ENCODE data around the gene CARHSP1.

Gene CARHSP1

GRCh38 chr16:8831450-8831849 lies 37.4 kb downstream of the CARHSP1 start:
- Mint-ChIP-seq H3K27me3 (no peaks in the 10 kb centered on the region), H3K4me3 (no peak overlapping the region), H3K4me1 (peaks cover 22% of the 10 kb centered on the region), H3K27ac (no peak overlapping the region), H3K9me3 (no peaks in the 10 kb centered on the region), H3K36me3 (peaks cover 21% of the 10 kb centered on the region)
- DNase-seq, result no peak
- CTCF ChIA-PET, result no interaction called here

- Mint-ChIP-seq H3K27me3 (no peaks in the 10 kb centered on the region), H3K4me3 (no peak overlapping the region), H3K36me3 (peaks cover 28% of the 10 kb centered on the region), H3K9me3 (no peaks in the 10 kb centered on the region), H3K27ac (no peak overlapping the region), H3K4me1 (peaks cover 22% of the 10 kb centered on the region)
- no peak for DNase-seq
- CTCF ChIA-PET, result interaction anchor here (1.5 kb wide), 1 partner anchor 51 kb away, joined by 4 read pairs; no protein-coding TSS in a partner anchor
Measured at GRCh38 chr16:8828541-8829165, 40.2 kb downstream of the CARHSP1 start.

- DNase-seq, result no peak
- H3K27me3 Mint-ChIP-seq, result no peaks in the 10 kb centered on the region
- peaks cover 41% of the 10 kb centered on the region for H3K36me3 Mint-ChIP-seq
- no peak overlapping the region for H3K27ac Mint-ChIP-seq
- CTCF ChIA-PET, result interaction anchor here (0.7 kb wide), 1 partner anchor 259 kb away, joined by 3 read pairs; no protein-coding TSS in a partner anchor
- H3K9me3 Mint-ChIP-seq, result no peaks in the 10 kb centered on the region
- no peak overlapping the region for H3K4me3 Mint-ChIP-seq
- peaks cover 4% of the 10 kb centered on the region for H3K4me1 Mint-ChIP-seq
Measured at GRCh38 chr16:8826278-8826879, 42.4 kb downstream of the CARHSP1 start.

GRCh38 chr16:8822403-8822802 lies 46.4 kb downstream of the CARHSP1 start:
- Mint-ChIP-seq H3K36me3 (peaks cover 40% of the 10 kb centered on the region), H3K9me3 (no peaks in the 10 kb centered on the region), H3K4me3 (no peak overlapping the region), H3K27me3 (no peaks in the 10 kb centered on the region), H3K4me1 (peaks cover 8% of the 10 kb centered on the region), H3K27ac (no peak overlapping the region)
- DNase-seq, result no peak
- CTCF ChIA-PET, result interaction anchor here (1.7 kb wide), 1 partner anchor 58 kb away, joined by 4 read pairs; no protein-coding TSS in a partner anchor

- H3K27me3 Mint-ChIP-seq, result no peaks in the 10 kb centered on the region
- peaks cover 54% of the 10 kb centered on the region for H3K36me3 Mint-ChIP-seq
- no peak for DNase-seq
- H3K9me3 Mint-ChIP-seq, result no peaks in the 10 kb centered on the region
- no peak overlapping the region for H3K4me3 Mint-ChIP-seq
- no peak overlapping the region for H3K27ac Mint-ChIP-seq
- H3K4me1 Mint-ChIP-seq, result peaks cover 26% of the 10 kb centered on the region
- CTCF ChIA-PET, result interaction anchor here (1.7 to 1.8 kb wide), 2 partner anchors 22 to 60 kb away, joined by 4 to 5 read pairs; partner anchors contain the start of genes PMM2 and TMEM186
Measured at GRCh38 chr16:8819411-8820034, 49.3 kb downstream of the CARHSP1 start.

GRCh38 chr16:8818504-8819270 lies 50.1 kb downstream of the CARHSP1 start:
- Mint-ChIP-seq H3K4me1 (peaks cover 27% of the 10 kb centered on the region), H3K27me3 (no peaks in the 10 kb centered on the region), H3K9me3 (no peaks in the 10 kb centered on the region), H3K27ac (no peak overlapping the region), H3K36me3 (peaks cover 53% of the 10 kb centered on the region), H3K4me3 (no peak overlapping the region)
- DNase-seq, result no peak
- CTCF ChIA-PET, result interaction anchor here (1.7 to 2.6 kb wide), 3 partner anchors 21 to 61 kb away, joined by 4 to 11 read pairs (median 5); partner anchors contain the start of genes PMM2 and TMEM186

- no peaks in the 10 kb centered on the region for H3K9me3 Mint-ChIP-seq
- no peak for DNase-seq
- CTCF ChIA-PET, result interaction anchor here (0.8 to 2.6 kb wide), 8 partner anchors 11 to 245 kb away, joined by 3 to 11 read pairs (median 3); no protein-coding TSS in a partner anchor
- peak overlapping the region; percentile 88 for H3K27ac Mint-ChIP-seq
- H3K4me1 Mint-ChIP-seq, result peaks cover 27% of the 10 kb centered on the region
- peaks cover 57% of the 10 kb centered on the region for H3K36me3 Mint-ChIP-seq
- H3K4me3 Mint-ChIP-seq, result no peak overlapping the region
- H3K27me3 Mint-ChIP-seq, result no peaks in the 10 kb centered on the region
Measured at GRCh38 chr16:8816967-8817655, 51.7 kb downstream of the CARHSP1 start.

- Mint-ChIP-seq H3K27me3 (no peaks in the 10 kb centered on the region), H3K9me3 (no peaks in the 10 kb centered on the region), H3K27ac (no peak overlapping the region), H3K36me3 (peaks cover 53% of the 10 kb centered on the region), H3K4me3 (no peak overlapping the region), H3K4me1 (peaks cover 27% of the 10 kb centered on the region)
- CTCF ChIA-PET, result no interaction called here
- no peak for DNase-seq
Measured at GRCh38 chr16:8814095-8814806, 54.6 kb downstream of the CARHSP1 start.

GRCh38 chr16:8812162-8812843 lies 56.5 kb downstream of the CARHSP1 start:
- CTCF ChIA-PET, result no interaction called here
- no peak overlapping the region for H3K27ac Mint-ChIP-seq

GRCh38 chr16:8808613-8809353 lies 60.0 kb downstream of the CARHSP1 start:
- H3K36me3 Mint-ChIP-seq, result peaks cover 54% of the 10 kb centered on the region
- DNase-seq, result no peak
- H3K4me3 Mint-ChIP-seq, result no peak overlapping the region
- H3K4me1 Mint-ChIP-seq, result no peaks in the 10 kb centered on the region
- no peak overlapping the region for H3K27ac Mint-ChIP-seq
- CTCF ChIA-PET, result interaction anchor here (1.3 kb wide), 1 partner anchor 71 kb away, joined by 3 read pairs; no protein-coding TSS in a partner anchor
- H3K27me3 Mint-ChIP-seq, result no peaks in the 10 kb centered on the region
- no peaks in the 10 kb centered on the region for H3K9me3 Mint-ChIP-seq

More at GRCh38 chr16:8812162-8812843, 56.5 kb downstream of the CARHSP1 start:
- H3K36me3 Mint-ChIP-seq, result peaks cover 54% of the 10 kb centered on the region
- no peak for DNase-seq
- no peak overlapping the region for H3K4me3 Mint-ChIP-seq
- H3K4me1 Mint-ChIP-seq, result peaks cover 18% of the 10 kb centered on the region
- H3K9me3 Mint-ChIP-seq, result no peaks in the 10 kb centered on the region
- H3K27me3 Mint-ChIP-seq, result no peaks in the 10 kb centered on the region

- no peak for DNase-seq
- Mint-ChIP-seq H3K27me3 (no peaks in the 10 kb centered on the region), H3K36me3 (peaks cover 53% of the 10 kb centered on the region), H3K27ac (no peak overlapping the region), H3K9me3 (no peaks in the 10 kb centered on the region), H3K4me1 (peaks cover 2% of the 10 kb centered on the region), H3K4me3 (no peak overlapping the region)
- CTCF ChIA-PET, result no interaction called here
Measured at GRCh38 chr16:8808009-8808408, 60.8 kb downstream of the CARHSP1 start.

- Mint-ChIP-seq H3K9me3 (no peaks in the 10 kb centered on the region), H3K27me3 (no peaks in the 10 kb centered on the region), H3K4me3 (no peak overlapping the region), H3K36me3 (peaks cover 55% of the 10 kb centered on the region), H3K27ac (no peak overlapping the region), H3K4me1 (peaks cover 4% of the 10 kb centered on the region)
- CTCF ChIA-PET, result interaction anchor here (0.6 kb wide), 1 partner anchor 344 kb away, joined by 4 read pairs; no protein-coding TSS in a partner anchor
- no peak for DNase-seq
Measured at GRCh38 chr16:8807189-8807588, 61.6 kb downstream of the CARHSP1 start.
